GM12801 (cell line): ENCODE results near the gene KCNK16.

Experiments used
- TF ChIP-seq, protein P1 (sequence below): IDR thresholded peaks from one replicate; pipeline ENCODE4 v1.5.1; 2011; ENCODE audit warnings: control low read depth; ENCODE audit not compliant: insufficient read length; ENCODE audit errors: extremely low read depth

Gene KCNK16

DNA sequence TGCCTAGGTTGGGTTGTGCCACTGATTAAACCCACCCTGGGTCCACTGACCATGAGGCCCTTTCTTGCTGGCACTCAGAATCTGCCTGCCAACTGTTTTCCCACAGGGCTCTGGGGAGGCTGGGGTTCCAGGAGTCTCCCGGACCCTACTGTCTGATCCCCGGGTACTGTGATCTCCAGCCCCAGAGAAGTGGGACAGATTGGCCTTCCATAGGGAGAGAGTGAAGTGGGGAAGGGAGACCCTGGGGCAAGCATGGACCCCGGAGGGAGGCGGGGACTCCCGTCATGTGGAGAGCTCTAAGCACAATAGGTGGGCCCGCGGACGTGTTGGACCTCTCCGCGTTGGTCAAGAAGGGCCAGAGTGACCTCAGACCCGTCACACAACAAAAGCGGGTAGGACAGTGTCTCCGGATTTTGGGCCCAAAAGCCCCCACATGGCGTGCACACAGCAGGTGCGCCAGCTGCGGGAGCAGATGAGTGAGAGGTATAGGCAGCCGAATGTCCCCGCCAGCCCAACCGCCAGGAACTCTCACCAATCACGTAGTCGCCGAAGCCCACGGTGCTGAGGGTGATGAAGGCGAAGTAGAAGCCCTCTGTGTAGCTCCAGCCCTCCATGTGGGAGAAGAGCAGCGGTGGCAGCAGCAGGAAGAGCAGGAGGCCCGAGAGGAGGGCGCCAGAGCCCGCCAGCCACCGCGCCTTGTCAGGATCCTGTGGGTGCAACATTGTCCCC lies 18.9 kb downstream of the KCNK16 start:
- TF ChIP-seq, protein P1, sequence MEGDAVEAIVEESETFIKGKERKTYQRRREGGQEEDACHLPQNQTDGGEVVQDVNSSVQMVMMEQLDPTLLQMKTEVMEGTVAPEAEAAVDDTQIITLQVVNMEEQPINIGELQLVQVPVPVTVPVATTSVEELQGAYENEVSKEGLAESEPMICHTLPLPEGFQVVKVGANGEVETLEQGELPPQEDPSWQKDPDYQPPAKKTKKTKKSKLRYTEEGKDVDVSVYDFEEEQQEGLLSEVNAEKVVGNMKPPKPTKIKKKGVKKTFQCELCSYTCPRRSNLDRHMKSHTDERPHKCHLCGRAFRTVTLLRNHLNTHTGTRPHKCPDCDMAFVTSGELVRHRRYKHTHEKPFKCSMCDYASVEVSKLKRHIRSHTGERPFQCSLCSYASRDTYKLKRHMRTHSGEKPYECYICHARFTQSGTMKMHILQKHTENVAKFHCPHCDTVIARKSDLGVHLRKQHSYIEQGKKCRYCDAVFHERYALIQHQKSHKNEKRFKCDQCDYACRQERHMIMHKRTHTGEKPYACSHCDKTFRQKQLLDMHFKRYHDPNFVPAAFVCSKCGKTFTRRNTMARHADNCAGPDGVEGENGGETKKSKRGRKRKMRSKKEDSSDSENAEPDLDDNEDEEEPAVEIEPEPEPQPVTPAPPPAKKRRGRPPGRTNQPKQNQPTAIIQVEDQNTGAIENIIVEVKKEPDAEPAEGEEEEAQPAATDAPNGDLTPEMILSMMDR = no peak

DNA sequence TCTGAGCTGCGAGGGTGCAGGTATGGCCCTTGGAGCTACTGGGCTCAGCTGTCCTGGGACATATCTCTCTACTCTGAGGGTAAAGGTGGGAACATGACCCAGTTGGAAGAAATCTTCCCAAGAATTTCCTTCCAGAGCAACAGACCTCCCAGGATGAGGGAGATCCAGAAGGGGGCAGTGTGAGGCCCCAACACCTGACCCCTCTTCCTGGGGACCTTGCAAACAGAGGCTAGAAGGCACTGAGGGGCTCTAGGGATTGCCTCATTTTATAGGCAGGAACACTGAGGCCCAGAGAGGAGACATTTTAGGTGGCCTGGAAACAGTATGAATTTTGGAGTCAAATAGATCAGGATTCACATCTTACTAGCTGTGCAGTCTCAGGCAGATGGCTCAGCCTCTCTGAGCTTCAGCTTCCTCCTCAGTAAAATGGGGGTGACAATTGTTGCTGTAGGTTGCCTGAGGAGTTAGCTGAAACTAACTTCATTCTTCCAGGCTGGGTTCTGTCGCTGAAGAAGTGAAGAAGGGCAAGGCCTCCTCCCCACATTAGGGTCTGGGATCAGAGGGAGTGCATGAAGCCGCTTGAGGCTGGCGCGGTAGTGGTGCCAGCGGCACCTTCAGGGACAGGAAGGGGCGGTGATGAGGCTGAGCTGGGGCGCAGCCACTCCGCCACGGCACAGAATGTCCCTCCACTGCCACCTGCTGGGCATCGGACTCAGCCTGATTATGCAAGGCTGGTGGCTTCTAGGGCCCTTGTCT lies 19.7 kb downstream of the KCNK16 start:
- TF ChIP-seq, protein P1 = no peak

DNA sequence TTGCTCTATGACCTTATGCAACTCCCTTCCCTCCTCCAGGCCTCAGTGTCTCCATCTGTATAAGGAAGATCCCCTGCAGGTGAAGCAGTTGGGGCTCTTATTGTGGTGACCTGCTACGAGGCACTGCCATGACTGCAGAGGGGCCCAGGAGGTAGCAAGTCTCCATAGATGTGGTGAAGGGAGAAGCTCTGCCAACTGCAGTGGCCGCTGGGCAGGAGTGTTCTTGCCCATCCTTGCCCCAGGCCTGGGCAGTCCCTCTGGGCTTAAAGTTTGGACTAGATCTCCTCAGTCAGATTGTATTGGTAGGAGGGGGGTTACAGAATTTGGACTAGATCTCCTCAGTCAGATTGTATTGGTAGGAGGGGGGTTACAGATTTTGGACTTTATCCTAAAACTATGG lies 20.5 kb downstream of the KCNK16 start:
- TF ChIP-seq, protein P1 = no peak

DNA sequence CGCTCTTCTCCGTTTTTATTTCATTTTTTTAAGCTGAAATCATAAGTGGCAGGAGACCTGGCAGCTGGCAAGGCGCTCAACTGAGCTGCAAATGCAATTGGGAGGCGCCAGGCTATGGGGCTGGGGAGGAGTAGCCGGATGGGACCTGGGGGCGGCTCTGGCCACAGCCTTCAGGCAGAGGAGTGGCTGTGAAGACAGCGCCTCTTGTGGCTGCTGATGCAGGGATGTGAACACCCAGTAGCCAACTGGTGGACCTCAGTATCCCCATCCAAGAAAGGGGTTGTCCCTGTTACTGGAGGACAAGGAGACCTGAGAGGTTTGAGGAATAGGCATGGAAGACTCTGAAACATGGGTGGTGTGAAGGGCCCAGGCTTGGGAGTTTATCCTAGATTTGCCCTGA lies 20.9 kb downstream of the KCNK16 start:
- TF ChIP-seq, protein P1 = no peak

DNA sequence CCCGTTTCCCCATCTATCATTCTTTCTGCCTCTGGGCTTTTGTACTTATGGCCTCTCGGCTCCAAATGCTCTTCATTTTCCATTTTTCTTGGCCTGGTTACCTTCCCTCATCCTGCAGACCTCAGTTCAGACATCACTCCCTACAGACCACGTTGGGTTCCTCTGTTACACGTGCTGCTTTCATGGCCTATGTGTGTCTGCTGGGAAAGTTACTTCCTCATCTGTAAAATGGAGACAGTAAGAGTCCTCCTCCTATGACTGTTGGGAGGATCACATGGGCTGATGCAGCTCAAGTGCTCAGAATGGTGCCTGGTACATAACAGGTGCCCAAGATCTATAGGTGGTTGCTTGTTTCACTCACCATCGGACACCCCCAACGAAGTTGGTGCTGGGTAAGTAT lies 21.8 kb downstream of the KCNK16 start:
- TF ChIP-seq, protein P1 = no peak

DNA sequence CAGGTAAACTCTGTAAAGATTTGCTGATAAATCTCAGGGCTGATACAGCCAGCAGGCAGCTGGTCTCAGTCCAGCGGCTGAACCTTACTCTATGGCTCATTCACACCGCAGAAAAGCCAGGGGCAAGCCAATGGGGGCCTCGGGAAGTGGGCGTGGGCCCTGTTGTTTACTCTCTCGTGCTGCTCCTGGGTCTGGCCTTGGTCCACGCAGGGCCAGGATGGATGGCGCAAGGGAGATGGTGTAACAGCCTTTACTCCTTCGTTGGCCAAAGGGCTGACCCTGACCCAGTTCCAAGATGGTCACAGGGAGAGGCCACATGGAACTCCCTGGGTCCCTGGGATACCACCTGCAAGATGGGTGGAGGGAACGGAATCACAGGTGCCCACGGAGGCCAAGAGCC lies 24.4 kb downstream of the KCNK16 start:
- TF ChIP-seq, protein P1 = no peak

DNA sequence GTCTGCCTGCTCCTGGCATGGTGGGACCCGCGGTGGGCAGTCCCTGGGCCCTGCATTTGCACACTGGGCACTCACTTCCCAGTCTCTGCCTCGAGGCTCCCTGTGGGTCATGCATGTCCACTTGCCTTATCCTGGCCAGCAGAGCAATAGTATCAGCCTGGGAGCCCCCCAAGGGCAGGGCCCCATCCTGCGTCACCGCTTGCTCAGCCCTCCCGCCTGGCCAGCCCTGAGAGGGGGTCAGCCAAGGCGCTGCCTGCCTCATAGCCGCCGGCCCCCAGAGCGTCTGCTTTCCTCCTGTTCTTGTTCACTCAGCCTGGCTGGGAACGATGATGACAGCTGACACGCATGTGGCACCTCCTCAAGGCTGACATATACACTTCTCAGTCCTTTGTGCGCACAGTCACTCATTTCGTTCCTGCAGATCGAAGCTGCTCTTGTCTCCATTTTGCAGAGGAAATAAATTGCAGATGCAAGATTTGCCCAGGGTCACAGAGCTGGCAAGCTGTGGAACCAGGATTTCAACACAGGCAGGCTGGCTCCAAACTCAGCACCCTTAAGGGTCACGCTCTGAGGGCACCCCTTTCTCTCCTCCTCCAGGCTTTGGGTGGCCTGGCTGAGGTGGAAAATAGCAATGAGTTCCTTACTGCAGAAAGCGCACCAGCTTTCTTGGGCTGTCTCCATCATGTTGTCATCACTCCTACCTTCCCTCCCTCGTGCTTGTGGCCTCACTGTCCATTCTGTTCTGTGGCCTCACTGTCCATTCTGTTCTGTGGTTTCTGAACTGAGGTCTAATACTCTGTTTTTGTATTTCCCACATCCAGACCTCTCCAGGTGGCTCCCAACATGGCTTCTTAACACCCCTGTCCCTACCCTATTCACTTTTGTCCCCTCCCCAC lies 25.5 kb downstream of the KCNK16 start:
- TF ChIP-seq, protein P1 = no peak
